Thyroid gland (tissue), 4 donors: ENCODE measurements around the gene HFM1. TPM values are rescaled to one million over a fixed set of nuclear protein-coding genes. Genes with fewer than 3 reads are reported as not detected.

Source experiments
- DNase-seq, 2 donors: peaks; one replicate each; pipeline ENCODE4 v3.0.0-alpha.2; 2019
- H3K27ac ChIP-seq, 3 donors: fragments of 200-600 bp; sonication (generic); 1 replicate in 2 of 3; 2 replicates in 1 of 3; pipeline ENCODE4 v1.5.1; 2016 to 2019; ENCODE audit warnings: mild to moderate bottlenecking in 1 of 3, moderate library complexity in 1 of 3
- H3K27me3 ChIP-seq: fragments of 200-600 bp; sonication (generic); one replicate; pipeline ENCODE4 v1.5.1; 2019
- H3K36me3 ChIP-seq, 2 donors: fragments of 200-600 bp; sonication (generic); one replicate each; pipeline ENCODE4 v1.5.1; 2016 to 2019
- H3K4me1 ChIP-seq, 2 donors: fragments of 200-600 bp; sonication (generic); one replicate each; pipeline ENCODE4 v1.5.1; 2017 to 2019
- H3K4me3 ChIP-seq, 3 donors: fragments of 200-600 bp; sonication (generic); replicated peaks in 1 of 3; 1 replicate in 2 of 3; 2 replicates in 1 of 3; pipeline ENCODE4 v1.5.1; 2016; ENCODE audit warnings: mild to moderate bottlenecking in 1 of 3
- H3K9me3 ChIP-seq: fragments of 200-600 bp; sonication (generic); one replicate; pipeline ENCODE4 v1.5.1; 2017
- CTCF ChIP-seq, 6 experiments: fragments of 200-600 bp in 3 of 6; fragments of 450-650 bp in 3 of 6; sonication (generic) in 3 of 6; IDR thresholded peaks; one replicate each; pipeline ENCODE4 v1.5.1; 2016 to 2019; ENCODE audit warnings: antibody characterized with exemption in 6 of 6, mild to moderate bottlenecking in 2 of 6, inconsistent platforms in 1 of 6, moderate library complexity in 1 of 6
- POLR2A ChIP-seq, 2 donors: fragments of 450-650 bp; IDR thresholded peaks; one replicate each; pipeline ENCODE4 v1.6.1; 2017; ENCODE audit warnings: antibody characterized with exemption in 2 of 2, mild to moderate bottlenecking in 2 of 2, moderate library complexity in 1 of 2
- WGBS, 2 donors: methylation state at CpG; one replicate each; pipeline ENCODE4 v1.1.5; 2017; 5-methylcytosine and 5-hydroxymethylcytosine counted together
- intact Hi-C: fragments of 100-400 bp; cut with DNase I; formaldehyde crosslinking; loops from one replicate; pipeline ENCODE4 v1.15.1; 2023
- total RNA-seq, 4 donors: library from RNA; depleted of rRNA; stranded (reverse); fragments of >200 nt; gene quantifications; one replicate each; pipeline ENCODE4 v1.2.3, GENCODE V29; 2016

The HFM1 gene
- total RNA-seq, 4 donors from 2014 or later = 4.9 to 12.1 (median 8.1) TPM

DNA sequence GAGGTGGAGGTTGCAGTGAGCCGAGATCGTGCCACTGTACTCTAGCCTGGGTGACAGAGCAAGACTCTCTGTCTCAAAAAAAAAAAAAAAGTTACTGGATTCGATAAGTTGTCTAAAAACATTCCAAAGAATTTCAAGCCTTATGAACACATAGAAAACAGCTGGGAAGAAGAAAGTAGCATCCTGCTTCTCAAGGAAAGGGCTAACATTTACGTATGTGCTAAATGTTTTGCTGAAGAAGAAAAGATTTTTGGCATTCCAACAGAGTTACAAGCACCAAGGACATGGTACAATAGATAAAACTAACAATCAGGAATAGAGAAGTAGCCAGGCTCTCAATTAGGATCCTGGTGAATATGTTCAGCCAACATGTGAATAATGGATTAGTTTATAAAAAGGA is 69.8 kb downstream of the HFM1 start:
- no peak for TF ChIP-seq CTCF (IDR thresholded peaks at IDR 0.05)
- no peak for TF ChIP-seq POLR2A (IDR thresholded peaks at IDR 0.05)
- WGBS, 2 donors = 85 to 90% methylated on average over 4 of the region's 4 CpGs
- H3K4me1 ChIP-seq = no peaks in the 10 kb centered on the region
- H3K4me3 ChIP-seq = no peak overlapping the region
- H3K27me3 ChIP-seq = no peaks in the 10 kb centered on the region
- H3K27ac ChIP-seq = no peak overlapping the region
- intact Hi-C loops = no loop called here
- DNase-seq = no peak
- H3K36me3 ChIP-seq = no peaks in the 10 kb centered on the region
- H3K9me3 ChIP-seq = no peaks in the 10 kb centered on the region

GRCh38 chr1:91325456-91325855 is 79.2 kb downstream of the HFM1 start:
- WGBS, 2 donors = 96 to 100% methylated on average over 2 of the region's 2 CpGs
- no peaks in the 10 kb centered on the region for H3K4me1 ChIP-seq
- H3K9me3 ChIP-seq = no peaks in the 10 kb centered on the region
- TF ChIP-seq POLR2A (IDR thresholded peaks at IDR 0.05) (no peak), CTCF (IDR thresholded peaks at IDR 0.05) (no peak)
- no peaks in the 10 kb centered on the region for H3K27me3 ChIP-seq
- DNase-seq = no peak
- H3K36me3 ChIP-seq = no peaks in the 10 kb centered on the region
- no peak overlapping the region for H3K4me3 ChIP-seq
- H3K27ac ChIP-seq = no peak overlapping the region
- intact Hi-C loops = no loop called here

DNA sequence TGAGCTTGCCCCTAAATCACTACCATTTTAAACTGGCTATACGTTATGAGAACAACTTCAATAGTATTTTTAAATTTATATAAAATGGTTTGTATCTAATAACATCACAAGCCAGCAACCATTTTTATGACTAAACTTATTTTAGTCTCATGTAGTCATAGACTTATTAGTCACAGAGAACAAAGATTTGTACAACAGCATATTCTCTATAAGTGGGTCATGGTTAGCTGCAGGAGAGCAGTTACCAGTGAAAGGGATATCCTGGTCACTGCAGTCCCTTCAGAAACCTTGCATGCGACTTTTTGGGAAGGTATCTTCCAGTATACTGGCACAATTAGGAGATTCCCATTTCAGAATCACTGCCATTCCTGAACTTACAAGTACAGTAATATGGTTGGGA is 90.0 kb downstream of the HFM1 start:
- DNase-seq = no peak
- Histone ChIP-seq H3K27me3 (no peaks in the 10 kb centered on the region), H3K27ac (no peak overlapping the region), H3K9me3 (no peaks in the 10 kb centered on the region), H3K4me1 (no peaks in the 10 kb centered on the region), H3K4me3 (no peak overlapping the region), H3K36me3 (no peaks in the 10 kb centered on the region)
- intact Hi-C loops = no loop called here
- TF ChIP-seq POLR2A (IDR thresholded peaks at IDR 0.05) = no peak
- TF ChIP-seq CTCF (IDR thresholded peaks at IDR 0.05) = no peak
- 86 to 91% methylated on average over 2 of the region's 2 CpGs for WGBS, 2 donors

- TF ChIP-seq POLR2A (IDR thresholded peaks at IDR 0.05) = no peak
- TF ChIP-seq CTCF (IDR thresholded peaks at IDR 0.05) = no peak
- Histone ChIP-seq H3K4me3 (no peak overlapping the region), H3K36me3 (no peaks in the 10 kb centered on the region), H3K9me3 (no peaks in the 10 kb centered on the region), H3K27me3 (no peaks in the 10 kb centered on the region), H3K4me1 (no peaks in the 10 kb centered on the region), H3K27ac (no peak overlapping the region)
- DNase-seq = no peak
- intact Hi-C loops = no loop called here
- 74 to 92% methylated on average over 1 to 2 of the region's 2 CpGs for WGBS, 2 donors
Measured at GRCh38 chr1:91311672-91312071, 93.0 kb downstream of the HFM1 start.

- intact Hi-C loops = no loop called here
- Histone ChIP-seq H3K27ac (no peak overlapping the region), H3K27me3 (no peaks in the 10 kb centered on the region), H3K4me1 (no peaks in the 10 kb centered on the region), H3K36me3 (no peaks in the 10 kb centered on the region), H3K9me3 (no peaks in the 10 kb centered on the region), H3K4me3 (no peak overlapping the region)
- TF ChIP-seq POLR2A (IDR thresholded peaks at IDR 0.05) (no peak), CTCF (IDR thresholded peaks at IDR 0.05) (no peak)
- no peak for DNase-seq
Measured at GRCh38 chr1:91308544-91308943, 96.1 kb downstream of the HFM1 start.
